MM.1S (cell line): ENCODE data around the gene ZNF786.
"Not testable (repeated sequence)": the region's sequence is repeated elsewhere in the genome, so short reads cannot be mapped to it uniquely, and the experiment has no call there.

ENCODE experiments used
- DNase-seq: peaks from one replicate; pipeline ENCODE4 v3.0.0-alpha.2; 2015
- H2AFZ ChIP-seq: fragments of 300-600 bp; sonication (generic); 2 replicates; pipeline ENCODE4 v1.6.0; 2016; ENCODE audit warnings: antibody characterized with exemption, low read length
- H3F3A ChIP-seq: fragments of 300-600 bp; sonication (generic); 2 replicates; pipeline ENCODE4 v1.6.1; 2016; ENCODE audit warnings: mild to moderate bottlenecking, antibody characterized with exemption, low read length, moderate library complexity, mixed read lengths; ENCODE audit not compliant: insufficient read depth
- H3K27ac ChIP-seq: fragments of 300-600 bp; sonication (generic); 2 replicates; pipeline ENCODE4 v1.5.1; 2016; ENCODE audit warnings: mild to moderate bottlenecking, low read length
- H3K27me3 ChIP-seq: fragments of 300-600 bp; sonication (generic); replicated peaks from 2 replicates; pipeline ENCODE4 v1.6.0; 2016; ENCODE audit warnings: low read length; ENCODE audit not compliant: insufficient read depth
- H3K36me3 ChIP-seq: fragments of 300-600 bp; sonication (generic); replicated peaks from 2 replicates; pipeline ENCODE4 v1.6.1; 2016; ENCODE audit warnings: mild to moderate bottlenecking, low read length, mixed read lengths; ENCODE audit not compliant: insufficient read depth
- H3K4me1 ChIP-seq: fragments of 300-600 bp; sonication (generic); 2 replicates; pipeline ENCODE4 v1.6.1; 2016; ENCODE audit warnings: low read length, mixed read lengths
- H3K4me2 ChIP-seq: fragments of 300-600 bp; sonication (generic); 2 replicates; pipeline ENCODE4 v1.6.0; 2016; ENCODE audit warnings: low read depth, low read length
- H3K4me3 ChIP-seq: fragments of 300-600 bp; sonication (generic); 2 replicates; pipeline ENCODE4 v1.5.1; 2016; ENCODE audit warnings: low read length, mixed read lengths
- H3K79me2 ChIP-seq: fragments of 300-600 bp; sonication (generic); 2 replicates; pipeline ENCODE4 v1.6.1; 2016; ENCODE audit warnings: mixed run types, low read length, mixed read lengths
- H3K9ac ChIP-seq: fragments of 300-600 bp; sonication (generic); 2 replicates; pipeline ENCODE4 v1.6.1; 2016; ENCODE audit warnings: low read length, mixed read lengths
- H3K9me2 ChIP-seq: fragments of 300-600 bp; sonication (generic); replicated peaks from 2 replicates; pipeline ENCODE4 v1.6.1; 2016; ENCODE audit warnings: mild to moderate bottlenecking, low read length, mixed read lengths; ENCODE audit not compliant: insufficient read depth
- H3K9me3 ChIP-seq: fragments of 300-600 bp; sonication (generic); replicated peaks from 2 replicates; pipeline ENCODE4 v1.6.1; 2016; ENCODE audit warnings: mild to moderate bottlenecking, low read length, mixed read lengths; ENCODE audit not compliant: insufficient read depth
- H4K20me1 ChIP-seq: fragments of 300-600 bp; sonication (generic); 2 replicates; pipeline ENCODE4 v1.6.1; 2016; ENCODE audit warnings: mild to moderate bottlenecking, low read length, moderate library complexity, mixed read lengths; ENCODE audit not compliant: insufficient read depth
- CTCF ChIP-seq: fragments of 300-600 bp; sonication (generic); IDR thresholded peaks from 2 replicates; pipeline ENCODE4 v1.5.1; 2016; ENCODE audit warnings: antibody characterized with exemption, low read length, mixed read lengths
- EZH2 ChIP-seq: fragments of 300-600 bp; sonication (generic); optimal IDR thresholded peaks from 2 replicates; pipeline ENCODE3; 2017; ENCODE audit warnings: low read depth, mild to moderate bottlenecking, antibody characterized with exemption, low read length, mixed read lengths
- EZH2phosphoT487 ChIP-seq: fragments of 300-600 bp; sonication (generic); IDR thresholded peaks from 2 replicates; pipeline ENCODE4 v1.6.1; 2018; ENCODE audit warnings: antibody characterized with exemption, low read length

The ZNF786 gene

DNA sequence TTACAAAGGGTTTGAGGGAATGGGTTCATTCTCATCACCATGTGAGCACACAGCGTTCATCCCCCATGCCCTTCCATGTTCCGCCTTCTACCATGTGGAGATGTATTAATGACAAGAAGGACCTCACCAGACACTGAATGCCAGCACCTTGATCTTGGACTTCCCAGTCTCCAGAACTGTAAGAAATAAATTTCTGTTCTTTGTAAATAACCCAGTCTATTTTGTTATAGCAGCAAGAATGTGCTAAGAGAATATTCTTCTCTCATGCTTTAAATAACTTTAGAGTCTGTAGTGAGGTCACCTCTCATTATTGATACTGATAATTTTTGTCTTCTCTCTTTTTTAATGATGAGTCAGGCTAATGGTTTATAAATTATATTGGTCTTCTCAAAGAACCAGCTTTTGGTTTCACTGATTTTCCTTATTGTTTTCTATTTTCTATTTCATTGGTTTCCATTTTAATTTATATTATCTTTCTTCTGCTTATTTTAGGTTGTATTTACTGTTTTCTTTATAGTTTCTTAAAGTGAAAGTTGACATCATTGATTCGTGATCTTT, 59.1 kb downstream of the ZNF786 start:
- Histone ChIP-seq H3K79me2 (peaks cover 17% of the 10 kb centered on the region), H3K4me3 (no peak overlapping the region), H3K27me3 (no peaks in the 10 kb centered on the region), H2AFZ (no peak overlapping the region), H3K9me3 (no peaks in the 10 kb centered on the region), H3K27ac (no peak overlapping the region), H3K9me2 (no peaks in the 10 kb centered on the region), H4K20me1 (no peaks in the 10 kb centered on the region), H3K36me3 (no peaks in the 10 kb centered on the region), H3K4me1 (no peaks in the 10 kb centered on the region; the same call in 1 of the 2 replicates), H3F3A (peaks cover 23% of the 10 kb centered on the region), H3K9ac (no peak overlapping the region), H3K4me2 (no peak overlapping the region)
- no peak for DNase-seq
- TF ChIP-seq EZH2phosphoT487, result no peak
- no peak for TF ChIP-seq EZH2
- TF ChIP-seq CTCF, result no peak

DNA sequence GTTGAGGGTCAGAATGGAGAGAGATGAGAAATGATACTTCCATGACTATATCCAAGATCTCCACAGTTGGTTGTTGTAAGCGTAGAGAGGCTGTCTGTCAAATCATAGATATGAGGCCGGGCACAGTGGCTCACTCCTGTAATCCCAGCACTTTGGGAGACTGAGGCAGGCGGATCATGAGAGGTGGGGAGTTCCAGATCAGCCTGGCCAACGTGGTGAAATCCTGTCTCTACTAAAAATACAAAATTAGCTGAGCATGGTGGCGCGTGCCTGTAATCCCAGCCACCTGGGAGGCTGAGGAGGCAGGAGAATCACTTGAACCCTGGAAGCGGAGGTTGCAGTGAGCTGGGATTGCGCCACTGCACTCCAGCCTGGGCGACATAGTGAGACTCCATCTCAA, 60.1 kb downstream of the ZNF786 start:
- H3K9ac ChIP-seq, DNase-seq, H3K27ac ChIP-seq, H3K4me2 ChIP-seq, H3K4me1 ChIP-seq, H2AFZ ChIP-seq, H3K9me3 ChIP-seq, H3K9me2 ChIP-seq, H3K27me3 ChIP-seq, H3K4me3 ChIP-seq, H3K36me3 ChIP-seq, H4K20me1 ChIP-seq: not testable (repeated sequence)
- Histone ChIP-seq H3F3A (peaks cover 23% of the 10 kb centered on the region), H3K79me2 (peaks cover 27% of the 10 kb centered on the region)

- H3K9me3 ChIP-seq, result no peaks in the 10 kb centered on the region
- H2AFZ ChIP-seq, result peak within 1 kb of the TSS; percentile 77
- TF ChIP-seq EZH2 (no peak), EZH2phosphoT487 (no peak), CTCF (peak; percentile 17)
Measured at GRCh38 chr7:149028346-149029109, 62.0 kb downstream of the ZNF786 start, which contains the start of gene PDIA4. Gene PDIA4, minus strand, starts transcription at chr7:149028505. Its CDS starts 97 bp downstream, at chr7:149028408.

More at GRCh38 chr7:149028346-149029109, 62.0 kb downstream of the ZNF786 start, which contains the start of gene PDIA4:
- Histone ChIP-seq H3K9ac (peak within 1 kb of the TSS; percentile 92), H3K27me3 (no peaks in the 10 kb centered on the region), H3K4me1 (peaks cover 9% of the 10 kb centered on the region; the same call in 1 of the 2 replicates), H3F3A (peaks cover 23% of the 10 kb centered on the region), H3K79me2 (peaks cover 45% of the 10 kb centered on the region), H3K27ac (peak within 1 kb of the TSS; percentile 80), H3K4me3 (peak within 1 kb of the TSS; percentile 82), H3K36me3 (no peaks in the 10 kb centered on the region), H3K9me2 (no peaks in the 10 kb centered on the region), H4K20me1 (no peaks in the 10 kb centered on the region), H3K4me2 (peak within 1 kb of the TSS; percentile 71)
- DNase-seq, result peak; percentile 100
